SU-DHL-6 (cell line): ENCODE results near the gene PDZD2.

ENCODE experiments used
- H2AFZ ChIP-seq: fragments of 200-600 bp; sonication (generic); 2 replicates; pipeline ENCODE4 v1.6.1; 2014; ENCODE audit warnings: low read depth, mild to moderate bottlenecking, moderate library complexity, mixed read lengths, antibody characterized with exemption, low read length; ENCODE audit not compliant: severe bottlenecking
- H3F3A ChIP-seq: fragments of 200-600 bp; shearing (Covaris generic); 2 replicates; pipeline ENCODE4 v1.6.0; 2016; ENCODE audit warnings: antibody characterized with exemption, mild to moderate bottlenecking; ENCODE audit not compliant: insufficient read depth
- H3K27ac ChIP-seq: fragments of 200-600 bp; sonication (generic); 2 replicates; pipeline ENCODE4 v1.5.1; 2016; ENCODE audit warnings: low read depth, mild to moderate bottlenecking, low read length, moderate library complexity, mixed read lengths
- H3K27me3 ChIP-seq: fragments of 200-600 bp; sonication (generic), shearing (Covaris generic); 2 replicates; pipeline ENCODE4 v1.6.0; 2014; ENCODE audit warnings: mild to moderate bottlenecking, low read length
- H3K36me3 ChIP-seq: fragments of 200-600 bp; sonication (generic); 2 replicates; pipeline ENCODE4 v1.6.1; 2014; ENCODE audit warnings: mild to moderate bottlenecking, low read length, mixed read lengths
- H3K4me2 ChIP-seq: fragments of 300-600, 200-600 bp; shearing (Covaris generic), sonication (generic); 2 replicates; pipeline ENCODE4 v1.6.0; 2014; ENCODE audit warnings: low read length, low read depth, mild to moderate bottlenecking; ENCODE audit not compliant: poor library complexity, severe bottlenecking
- H3K4me3 ChIP-seq: fragments of 200-600 bp; sonication (generic); 2 replicates; pipeline ENCODE4 v1.5.1; 2014; ENCODE audit warnings: antibody characterized with exemption, low read length, mild to moderate bottlenecking, mixed read lengths; ENCODE audit not compliant: insufficient read depth, poor library complexity, severe bottlenecking
- H3K79me2 ChIP-seq: fragments of 200-600 bp; sonication (generic); 2 replicates; pipeline ENCODE4 v1.6.1; 2014; ENCODE audit warnings: mild to moderate bottlenecking, low read length, moderate library complexity; ENCODE audit not compliant: insufficient read depth
- H3K9ac ChIP-seq: fragments of 200-600 bp; sonication (generic); 2 replicates; pipeline ENCODE4 v1.7.0; 2014; ENCODE audit warnings: mild to moderate bottlenecking, low read length
- H3K9me2 ChIP-seq: fragments of 200-600 bp; sonication (generic); replicated peaks from 2 replicates; pipeline ENCODE4 v1.6.1; 2014; ENCODE audit warnings: low read length; ENCODE audit not compliant: insufficient read depth
- H3K9me3 ChIP-seq: fragments of 200-600 bp; sonication (generic); 2 replicates; pipeline ENCODE4 v1.6.1; 2014; ENCODE audit warnings: low read length, mixed read lengths; ENCODE audit not compliant: insufficient read depth
- H4K20me1 ChIP-seq: fragments of 200-600 bp; sonication (generic); 2 replicates; pipeline ENCODE4 v1.6.1; 2014; ENCODE audit warnings: low read depth, mild to moderate bottlenecking, antibody characterized with exemption, low read length, moderate library complexity, mixed read lengths
- CTCF ChIP-seq: fragments of 200-600 bp; sonication (generic); IDR thresholded peaks from one replicate; pipeline ENCODE4 v1.5.1; 2017; ENCODE audit warnings: antibody characterized with exemption, mild to moderate bottlenecking, low read length, moderate library complexity; ENCODE audit not compliant: insufficient read depth, poor library complexity, severe bottlenecking
- EZH2phosphoT487 ChIP-seq: fragments of 200-600 bp; sonication (generic), shearing (Covaris generic); conservative IDR thresholded peaks from 2 replicates; pipeline ENCODE4 v1.6.1; 2018; ENCODE audit warnings: mild to moderate bottlenecking, antibody characterized with exemption, low read length, moderate library complexity, mixed read lengths

Gene PDZD2

GRCh38 chr5:32123889-32124676, 485.2 kb downstream of the PDZD2 start:
- no peak overlapping the region for H2AFZ ChIP-seq
- H3K9me3 ChIP-seq = no peaks in the 10 kb centered on the region
- no peaks in the 10 kb centered on the region for H3F3A ChIP-seq
- H4K20me1 ChIP-seq = no peaks in the 10 kb centered on the region
- no peak overlapping the region for H3K27ac ChIP-seq
- peaks cover 7% of the 10 kb centered on the region; the same call in 1 of the 2 replicates for H3K79me2 ChIP-seq
- H3K4me2 ChIP-seq = no peak overlapping the region
- peaks cover 24% of the 10 kb centered on the region; the same call in 1 of the 2 replicates for H3K36me3 ChIP-seq
- no peaks in the 10 kb centered on the region for H3K27me3 ChIP-seq
- no peak overlapping the region for H3K4me3 ChIP-seq
- no peak overlapping the region for H3K9ac ChIP-seq
- H3K9me2 ChIP-seq = no peaks in the 10 kb centered on the region
- TF ChIP-seq EZH2phosphoT487 = no peak
- TF ChIP-seq CTCF = no peak

GRCh38 chr5:32126691-32127090, 487.8 kb downstream of the PDZD2 start:
- H3K36me3 ChIP-seq = peaks cover 18% of the 10 kb centered on the region; the same call in 1 of the 2 replicates
- H3K9ac ChIP-seq = no peak overlapping the region
- no peaks in the 10 kb centered on the region for H3K9me3 ChIP-seq
- no peaks in the 10 kb centered on the region for H3K9me2 ChIP-seq
- TF ChIP-seq EZH2phosphoT487 (no peak), CTCF (no peak)
- H3K4me3 ChIP-seq = no peak overlapping the region
- no peaks in the 10 kb centered on the region for H3F3A ChIP-seq
- H3K4me2 ChIP-seq = no peak overlapping the region
- H3K27ac ChIP-seq = no peak overlapping the region
- H4K20me1 ChIP-seq = no peaks in the 10 kb centered on the region
- no peaks in the 10 kb centered on the region for H3K27me3 ChIP-seq
- peaks cover 26% of the 10 kb centered on the region; the same call in 1 of the 2 replicates for H3K79me2 ChIP-seq
- H2AFZ ChIP-seq = no peak overlapping the region

- H3K4me2 ChIP-seq = no peak overlapping the region
- TF ChIP-seq EZH2phosphoT487 (no peak), CTCF (no peak)
- no peaks in the 10 kb centered on the region for H4K20me1 ChIP-seq
- H3K9me2 ChIP-seq = no peaks in the 10 kb centered on the region
- no peak overlapping the region for H2AFZ ChIP-seq
- no peak overlapping the region for H3K4me3 ChIP-seq
- H3K9me3 ChIP-seq = no peaks in the 10 kb centered on the region
- no peak overlapping the region for H3K9ac ChIP-seq
- H3K36me3 ChIP-seq = peaks cover 24% of the 10 kb centered on the region; the same call in 1 of the 2 replicates
- no peak overlapping the region for H3K27ac ChIP-seq
- H3K27me3 ChIP-seq = no peaks in the 10 kb centered on the region
- H3F3A ChIP-seq = no peaks in the 10 kb centered on the region; the same call in 1 of the 2 replicates
- H3K79me2 ChIP-seq = peaks cover 28% of the 10 kb centered on the region; the same call in 1 of the 2 replicates
Measured at GRCh38 chr5:32127711-32128110, 488.8 kb downstream of the PDZD2 start.
